B cell (primary cell): ENCODE data around the gene INSR. TPM values are rescaled to one million over a fixed set of nuclear protein-coding genes. Genes with fewer than 3 reads are reported as not detected.

Source experiments
- ATAC-seq: fragments of 200-7000 bp; cut with Tn5 transposase; one replicate; pipeline ENCODE4 v1.10.0; 2021; ENCODE audit warnings: low read depth, mild to moderate bottlenecking, moderate number of reproducible peaks, moderate library complexity
- CTCF ChIA-PET: fragments of 350-600 bp; sonication (Branson Sonifier 250); formaldehyde crosslinking; loops from one replicate; lab custom pipeline; 2021; ENCODE audit warnings: antibody characterized with exemption, inconsistent platforms; lab: Charles Lee
- POLR2A ChIA-PET: fragments of 350-600 bp; sonication (Branson Sonifier 250); formaldehyde crosslinking; loops from one replicate; lab custom pipeline; 2021; ENCODE audit warnings: antibody characterized with exemption; lab: Charles Lee
- DNase-seq: peaks from one replicate; pipeline ENCODE4 v3.0.0; 2013
- H2AFZ ChIP-seq: 2 replicates; pipeline ENCODE4 v1.6.1; 2012; ENCODE audit warnings: mild to moderate bottlenecking, low read depth, low read length; ENCODE audit not compliant: insufficient read depth, poor library complexity, severe bottlenecking
- H3K27ac ChIP-seq, 2 donors: 1 replicate in 1 of 2; 2 replicates in 1 of 2; pipeline ENCODE4 v1.5.1; 2012 to 2013; ENCODE audit warnings: low read length in 2 of 2, mild to moderate bottlenecking in 2 of 2, moderate library complexity in 1 of 2
- H3K27me3 ChIP-seq, 4 experiments: fragments of 200-600 bp in 1 of 4; sonication (generic) in 1 of 4; replicated peaks in 1 of 4; 1 replicate in 2 of 4; 2 replicates in 2 of 4; pipeline versions ENCODE4 v1.6.1 to v1.7.0; 2013 to 2016; ENCODE audit warnings: low read length in 3 of 4, mild to moderate bottlenecking in 2 of 4, mixed read lengths in 1 of 4, moderate library complexity in 1 of 4; ENCODE audit not compliant: insufficient read depth in 4 of 4, control insufficient read depth in 3 of 4; ENCODE audit errors: control extremely low read depth in 1 of 4
- H3K36me3 ChIP-seq, 2 experiments: replicated peaks in 1 of 2; 1 replicate in 1 of 2; 2 replicates in 1 of 2; pipeline versions ENCODE4 v1.6.1 to v1.7.1; 2013; ENCODE audit warnings: low read length in 1 of 2; ENCODE audit not compliant: insufficient read depth in 2 of 2, control insufficient read depth in 1 of 2; ENCODE audit errors: control extremely low read depth in 1 of 2, extremely low read depth in 1 of 2
- H3K4me1 ChIP-seq, 2 donors: fragments of 200-600 bp in 1 of 2; sonication (generic) in 1 of 2; 1 replicate in 1 of 2; 2 replicates in 1 of 2; pipeline versions ENCODE4 v1.5.1 to v1.6.1; 2013 to 2017; ENCODE audit warnings: low read length in 2 of 2; ENCODE audit not compliant: control insufficient read depth in 2 of 2, insufficient read depth in 2 of 2
- H3K4me2 ChIP-seq: replicated peaks from 2 replicates; pipeline ENCODE3; 2012; ENCODE audit warnings: mild to moderate bottlenecking, low read depth, low read length; ENCODE audit not compliant: poor library complexity, severe bottlenecking
- H3K4me3 ChIP-seq, 5 experiments: fragments of 200-600 bp in 1 of 5; sonication (generic) in 1 of 5; 1 replicate in 3 of 5; 2 replicates in 2 of 5; pipeline versions ENCODE4 v1.5.1 to v1.7.0; 2011 to 2016; ENCODE audit warnings: low read length in 4 of 5, mild to moderate bottlenecking in 4 of 5, low read depth in 2 of 5, control low read depth in 1 of 5, moderate library complexity in 1 of 5; ENCODE audit not compliant: insufficient read depth in 1 of 5; ENCODE audit errors: control extremely low read depth in 1 of 5, extremely low read depth in 1 of 5
- H3K79me2 ChIP-seq: fragments of 200-600 bp; sonication (generic); one replicate; pipeline ENCODE4 v1.6.0; 2016; ENCODE audit warnings: low read length; ENCODE audit not compliant: control insufficient read depth, insufficient read depth
- H3K9ac ChIP-seq: fragments of 200-600 bp; sonication (generic); 2 replicates; pipeline ENCODE4 v1.6.1; 2017; ENCODE audit warnings: mild to moderate bottlenecking, low read length, moderate library complexity
- H3K9me3 ChIP-seq, 3 donors: one replicate each; pipeline versions ENCODE4 v1.6.1 to v1.7.1; 2013; ENCODE audit warnings: low read length in 2 of 3; ENCODE audit not compliant: control insufficient read depth in 2 of 3, insufficient read depth in 1 of 3; ENCODE audit errors: control extremely low read depth in 1 of 3
- H4K20me1 ChIP-seq: 2 replicates; pipeline ENCODE4 v1.6.0; 2012; ENCODE audit warnings: mild to moderate bottlenecking, low read length; ENCODE audit not compliant: insufficient read depth, control insufficient read depth, poor library complexity, severe bottlenecking
- H3K27ac Mint-ChIP-seq: one replicate; pipeline ENCODE4 v1.8.0; 2021; ENCODE audit warnings: mixed read lengths
- H3K27me3 Mint-ChIP-seq: one replicate; pipeline ENCODE4 v1.8.0; 2021; ENCODE audit warnings: mixed read lengths
- H3K4me1 Mint-ChIP-seq: one replicate; pipeline ENCODE4 v1.8.0; 2021; ENCODE audit warnings: mixed read lengths
- H3K4me3 Mint-ChIP-seq: one replicate; pipeline ENCODE4 v1.8.0; 2021; ENCODE audit warnings: mixed read lengths
- H3K9me3 Mint-ChIP-seq: one replicate; pipeline ENCODE4 v1.8.0; 2022; ENCODE audit warnings: mixed read lengths; ENCODE audit not compliant: insufficient read depth
- EZH2 ChIP-seq: IDR thresholded peaks from 2 replicates; pipeline ENCODE4 v1.6.1; 2012; ENCODE audit warnings: borderline replicate concordance, low read depth, mild to moderate bottlenecking, moderate library complexity, low read length; ENCODE audit not compliant: insufficient read depth, poor library complexity, severe bottlenecking
- WGBS: methylation state at CpG from one replicate; pipeline ENCODE4 v1.1.5; 2013; ENCODE audit warnings: missing lambda C conversion rate; ENCODE audit not compliant: insufficient coverage; 5-methylcytosine and 5-hydroxymethylcytosine counted together
- intact Hi-C: fragments of 100-400 bp; cut with micrococcal nuclease; formaldehyde crosslinking; loops from one replicate; pipeline ENCODE4 v1.10.0; 2022
- polyA plus RNA-seq: library from polyadenylated mRNA; depleted of rRNA; stranded (reverse); fragments of >200 nt; gene quantifications from 2 replicates; pipeline ENCODE4 v1.2.3, GENCODE V29; 2012
- total RNA-seq, 2 donors: library from RNA; stranded (reverse); fragments of 120-200 nt in 1 of 2; gene quantifications; 1 replicate in 1 of 2; 2 replicates in 1 of 2; pipeline versions ENCODE4 v1.2.3 to v1.2.4, GENCODE V29; 2013 to 2022
- TF ChIP-seq, protein P1 (sequence below): fragments of 200-600 bp; IDR thresholded peaks from one replicate; pipeline ENCODE4 v1.8.0; 2022; ENCODE audit warnings: antibody characterized with exemption, mild to moderate bottlenecking

The INSR gene
- total and polyA plus RNA-seq, 2 donors (not counting 1 experiment from before 2014, with no cell fraction given): 1.4 to 6.3 TPM

DNA sequence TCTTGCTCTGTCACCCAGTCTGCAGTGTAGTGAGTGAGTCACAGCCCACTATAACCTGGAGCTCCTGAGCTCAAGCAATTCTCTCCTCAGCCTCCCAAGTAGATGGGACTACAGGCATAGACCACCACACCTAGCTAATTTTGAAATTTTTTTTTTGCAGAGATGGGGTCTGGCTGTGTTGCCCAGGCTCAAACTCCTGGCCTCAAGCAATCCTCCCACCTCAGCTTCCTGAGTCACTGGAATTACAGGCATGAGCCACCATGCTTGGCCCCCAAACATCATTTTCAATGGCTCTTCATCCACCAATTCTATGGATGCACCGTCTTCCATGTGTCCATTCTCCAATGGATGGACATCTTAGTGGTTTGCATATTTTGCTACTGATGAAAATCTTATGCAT, 155.8 kb downstream of the INSR start:
- H4K20me1 ChIP-seq: no peaks in the 10 kb centered on the region
- ChIA-PET CTCF (interaction anchor here (1.0 to 1.1 kb wide), 2 partner anchors 10 to 203 kb away, joined by 3 read pairs; no protein-coding TSS in a partner anchor), POLR2A (no interaction called here)
- Mint-ChIP-seq H3K27ac (no peak overlapping the region), H3K27me3 (peaks cover 3% of the 10 kb centered on the region), H3K9me3 (peaks cover 3% of the 10 kb centered on the region), H3K4me1 (no peaks in the 10 kb centered on the region), H3K4me3 (no peak overlapping the region)
- H3K9me3 ChIP-seq: peaks cover 0 to 9% (median 0%) of the 10 kb centered on the region in 3 donors
- H3K36me3 ChIP-seq: peaks cover 0 to 2% of the 10 kb centered on the region in 2 experiments
- H3K4me3 ChIP-seq: no peak overlapping the region
- H3K4me2 ChIP-seq: no peak overlapping the region
- intact Hi-C loops: no loop called here
- no CpG with 5 or more reads among the region's 1 CpG for WGBS
- ATAC-seq (no peak), DNase-seq (no peak)
- no peak overlapping the region for H3K27ac ChIP-seq
- H2AFZ ChIP-seq: no peak overlapping the region
- H3K9ac ChIP-seq: no peak overlapping the region
- H3K4me1 ChIP-seq: no peaks in the 10 kb centered on the region
- H3K79me2 ChIP-seq: no peaks in the 10 kb centered on the region
- H3K27me3 ChIP-seq: peaks cover 0 to 2% (median 0%) of the 10 kb centered on the region in 4 experiments
- TF ChIP-seq EZH2: no peak
- TF ChIP-seq, protein P1, sequence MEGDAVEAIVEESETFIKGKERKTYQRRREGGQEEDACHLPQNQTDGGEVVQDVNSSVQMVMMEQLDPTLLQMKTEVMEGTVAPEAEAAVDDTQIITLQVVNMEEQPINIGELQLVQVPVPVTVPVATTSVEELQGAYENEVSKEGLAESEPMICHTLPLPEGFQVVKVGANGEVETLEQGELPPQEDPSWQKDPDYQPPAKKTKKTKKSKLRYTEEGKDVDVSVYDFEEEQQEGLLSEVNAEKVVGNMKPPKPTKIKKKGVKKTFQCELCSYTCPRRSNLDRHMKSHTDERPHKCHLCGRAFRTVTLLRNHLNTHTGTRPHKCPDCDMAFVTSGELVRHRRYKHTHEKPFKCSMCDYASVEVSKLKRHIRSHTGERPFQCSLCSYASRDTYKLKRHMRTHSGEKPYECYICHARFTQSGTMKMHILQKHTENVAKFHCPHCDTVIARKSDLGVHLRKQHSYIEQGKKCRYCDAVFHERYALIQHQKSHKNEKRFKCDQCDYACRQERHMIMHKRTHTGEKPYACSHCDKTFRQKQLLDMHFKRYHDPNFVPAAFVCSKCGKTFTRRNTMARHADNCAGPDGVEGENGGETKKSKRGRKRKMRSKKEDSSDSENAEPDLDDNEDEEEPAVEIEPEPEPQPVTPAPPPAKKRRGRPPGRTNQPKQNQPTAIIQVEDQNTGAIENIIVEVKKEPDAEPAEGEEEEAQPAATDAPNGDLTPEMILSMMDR: no peak

DNA sequence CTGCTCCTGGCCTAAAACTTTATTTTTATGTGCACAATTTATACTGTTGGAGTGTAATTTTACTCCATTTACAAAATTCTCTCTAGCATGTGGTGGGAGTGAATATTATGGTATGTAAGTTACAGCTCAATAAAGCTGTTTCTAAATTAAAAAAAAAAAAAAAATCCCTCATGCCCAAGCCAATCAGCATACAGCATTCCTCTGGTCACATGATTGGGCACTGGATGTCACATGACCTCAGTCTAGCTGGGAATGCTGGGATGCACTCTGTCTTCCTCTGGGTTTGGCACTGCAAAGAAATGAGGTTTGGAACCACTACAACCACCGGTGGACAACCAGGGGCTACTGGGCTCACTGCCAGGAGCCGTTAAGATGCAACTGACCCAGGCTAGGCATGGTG, 157.1 kb downstream of the INSR start:
- ChIA-PET CTCF (no interaction called here), POLR2A (no interaction called here)
- no peak overlapping the region for H3K27ac ChIP-seq
- DNase-seq (no peak), ATAC-seq (no peak)
- WGBS: 100% methylated on average over 1 of the region's 2 CpGs
- H3K4me3 ChIP-seq: no peak overlapping the region
- H3K9me3 ChIP-seq: peaks cover 0 to 9% (median 0%) of the 10 kb centered on the region in 3 donors
- intact Hi-C loops: no loop called here
- no peaks in the 10 kb centered on the region for H3K79me2 ChIP-seq
- no peak overlapping the region for H3K4me2 ChIP-seq
- H3K4me1 ChIP-seq: no peaks in the 10 kb centered on the region
- no peaks in the 10 kb centered on the region for H4K20me1 ChIP-seq
- Mint-ChIP-seq H3K9me3 (peaks cover 3% of the 10 kb centered on the region), H3K4me1 (no peaks in the 10 kb centered on the region), H3K27ac (no peak overlapping the region), H3K27me3 (peaks cover 3% of the 10 kb centered on the region), H3K4me3 (no peak overlapping the region)
- H2AFZ ChIP-seq: no peak overlapping the region
- peaks cover 0 to 2% of the 10 kb centered on the region in 2 experiments for H3K36me3 ChIP-seq
- H3K27me3 ChIP-seq: peaks cover 0 to 2% (median 0%) of the 10 kb centered on the region in 4 experiments
- no peak for TF ChIP-seq EZH2
- TF ChIP-seq, protein P1: no peak
- no peak overlapping the region for H3K9ac ChIP-seq
